NCI-H345 (cell line): ENCODE data around the gene ZNF597.
A peak's percentile ranks its signal among the peaks of the same experiment; 100 is the strongest.

Source experiments
- DNase-seq: peaks from one replicate; lab custom pipeline; 2025; lab: John Stamatoyannopoulos, UW

ZNF597 gene

DNA sequence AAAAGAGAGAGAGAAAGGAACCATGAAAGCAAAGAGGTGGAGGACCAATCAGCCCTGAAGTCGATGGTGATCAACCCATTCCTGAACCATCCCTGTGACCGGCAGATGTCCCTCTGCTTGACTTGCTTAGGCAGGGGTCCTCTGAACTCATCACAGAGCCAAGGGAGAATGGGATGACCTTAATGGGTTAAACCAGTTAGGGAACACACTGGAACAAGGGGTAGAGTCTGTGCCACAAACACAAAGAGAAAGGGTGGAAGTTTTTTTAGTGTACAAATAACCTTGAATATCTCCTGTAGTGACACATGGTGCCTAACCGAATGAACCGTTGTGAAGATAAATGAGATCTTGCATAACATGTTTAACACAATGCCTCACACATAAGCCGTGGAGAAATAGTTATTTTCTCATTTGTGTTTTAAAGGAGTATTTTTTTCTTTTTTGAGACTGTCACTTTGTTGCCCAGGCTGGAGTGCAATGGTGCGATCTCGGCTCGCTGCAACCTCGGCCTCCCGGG lies 11.4 kb upstream of the ZNF597 start:
- DNase-seq = no peak

DNA sequence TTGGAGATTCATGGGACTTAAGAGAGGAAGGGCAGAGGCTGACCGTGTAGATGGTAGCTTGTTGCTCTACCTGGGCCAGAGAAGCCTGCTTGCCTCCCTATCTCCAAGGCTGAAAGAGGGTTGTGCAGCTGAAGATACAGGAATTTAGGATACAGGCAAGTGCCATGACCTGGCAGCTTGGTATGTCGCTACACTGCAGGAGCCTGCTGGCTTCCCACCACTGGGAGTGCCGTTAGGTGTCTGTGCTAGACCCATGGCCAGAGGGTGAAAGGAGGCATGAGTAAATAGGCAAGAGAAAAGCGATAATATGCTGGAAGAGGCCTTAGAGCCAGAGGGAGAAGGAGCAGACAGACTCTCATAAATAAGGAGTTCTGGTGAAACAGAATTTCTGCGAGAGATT lies 10.8 kb upstream of the ZNF597 start:
- DNase-seq = no peak

DNA sequence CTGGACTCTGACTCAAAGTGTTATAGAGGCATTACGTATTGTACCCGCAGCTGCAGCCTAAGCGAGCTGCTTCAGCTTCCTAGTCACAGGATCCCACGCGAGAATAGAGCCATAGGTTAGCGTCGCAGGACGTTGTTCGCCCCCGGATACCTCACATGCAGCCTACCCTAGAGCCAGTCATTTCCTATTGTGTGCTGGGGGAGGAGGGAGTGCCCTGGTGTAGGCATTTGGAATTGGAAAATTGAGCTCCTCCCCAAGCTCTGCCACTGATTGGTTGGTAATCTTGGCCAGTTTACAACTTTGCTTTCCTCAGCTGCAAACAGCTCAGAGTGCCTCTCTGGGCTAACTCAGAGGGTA lies 706 bp upstream of the ZNF597 start:
- no peak for DNase-seq

DNA sequence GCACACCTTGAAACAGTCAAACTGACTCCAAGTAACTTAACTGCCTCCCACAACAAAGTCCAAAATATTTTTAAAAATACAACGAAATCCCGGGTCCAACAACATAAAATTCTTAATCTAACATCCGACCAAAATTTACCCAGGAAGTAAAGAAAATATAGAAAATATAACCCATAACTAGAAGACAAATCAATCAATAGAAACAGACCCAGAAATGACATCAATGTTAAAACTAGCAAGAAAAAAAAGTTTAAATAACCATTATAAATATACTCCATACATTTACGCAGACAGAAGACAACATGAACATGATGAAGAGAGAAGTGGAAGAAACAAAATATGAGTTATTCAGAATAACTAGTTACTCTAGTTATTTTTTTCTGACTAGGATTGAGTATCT lies 3.7 kb downstream of the ZNF597 start:
- DNase-seq = no peak

DNA sequence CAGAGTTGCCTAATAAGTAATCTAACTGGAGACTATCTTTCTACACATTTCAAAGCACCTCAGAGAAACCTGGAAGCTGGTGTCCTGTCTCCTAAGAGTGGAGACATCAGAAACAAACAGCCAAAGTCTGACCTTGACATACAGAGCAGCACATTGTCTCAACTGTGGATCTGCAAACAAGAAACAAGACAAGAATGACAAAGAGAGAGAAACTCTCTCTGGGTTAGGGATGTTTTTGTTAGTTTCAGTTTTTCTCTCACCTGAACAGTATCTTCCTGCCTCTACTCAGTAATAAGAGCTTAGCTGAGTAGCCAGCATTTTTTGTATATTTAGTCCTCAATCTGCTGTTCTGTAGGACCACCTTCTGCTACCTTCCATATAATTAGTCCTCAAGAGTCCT lies 8.9 kb downstream of the ZNF597 start:
- DNase-seq = no peak

DNA sequence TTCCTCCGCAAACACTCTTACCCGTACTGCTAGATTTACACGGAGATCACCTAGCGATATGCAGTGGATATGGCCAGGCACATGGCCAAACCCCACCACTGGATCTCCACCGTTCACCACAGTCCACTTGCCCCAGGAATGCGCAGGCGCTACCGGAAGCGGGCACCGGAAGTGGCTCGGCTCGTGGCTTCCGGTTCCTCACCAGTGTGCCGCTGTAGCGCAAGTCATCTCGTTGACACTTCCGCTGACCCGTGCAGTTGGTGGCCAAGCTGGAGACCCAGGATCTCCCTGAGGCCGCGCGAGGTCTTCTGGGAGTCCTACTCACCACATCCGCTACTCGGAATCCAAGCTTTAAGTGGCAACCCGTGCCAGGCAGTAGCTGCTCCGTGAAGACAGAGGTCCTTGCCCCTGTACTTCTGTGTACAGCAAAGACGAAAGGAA lies 11.5 kb downstream of the ZNF597 start:
- DNase-seq = no peak

DNA sequence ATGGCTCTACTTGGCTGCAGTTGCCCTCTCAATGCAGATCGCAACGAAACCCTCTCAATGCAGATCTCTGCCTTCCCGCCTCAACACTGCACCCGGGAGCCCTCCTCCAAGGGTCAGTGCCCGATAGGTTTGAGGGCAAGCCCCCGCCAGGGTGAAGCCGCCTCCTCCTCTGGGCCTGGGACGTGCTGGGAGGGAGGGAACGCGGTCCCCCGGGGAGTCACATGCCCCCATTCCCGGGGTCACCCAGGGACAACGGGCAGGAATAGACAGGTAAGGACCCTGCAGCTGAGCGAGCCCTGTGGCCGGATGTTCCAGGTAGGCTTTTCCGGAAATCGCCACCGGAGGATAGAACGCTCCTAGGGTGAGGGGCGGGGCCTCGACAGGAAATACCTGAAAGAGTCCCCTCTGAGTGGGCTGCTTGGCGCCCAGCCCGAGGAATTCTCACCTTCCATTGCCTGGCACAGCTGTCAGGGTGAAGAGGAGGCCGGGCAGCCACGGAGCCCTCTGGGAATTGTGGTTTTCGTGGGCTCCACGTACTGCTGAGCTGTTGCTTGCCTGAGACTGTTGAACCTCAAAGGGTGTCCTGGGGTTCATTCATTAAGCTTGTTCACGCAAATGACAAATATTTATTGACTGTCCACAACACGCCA lies 29.4 kb downstream of the ZNF597 start:
- no peak for DNase-seq

DNA sequence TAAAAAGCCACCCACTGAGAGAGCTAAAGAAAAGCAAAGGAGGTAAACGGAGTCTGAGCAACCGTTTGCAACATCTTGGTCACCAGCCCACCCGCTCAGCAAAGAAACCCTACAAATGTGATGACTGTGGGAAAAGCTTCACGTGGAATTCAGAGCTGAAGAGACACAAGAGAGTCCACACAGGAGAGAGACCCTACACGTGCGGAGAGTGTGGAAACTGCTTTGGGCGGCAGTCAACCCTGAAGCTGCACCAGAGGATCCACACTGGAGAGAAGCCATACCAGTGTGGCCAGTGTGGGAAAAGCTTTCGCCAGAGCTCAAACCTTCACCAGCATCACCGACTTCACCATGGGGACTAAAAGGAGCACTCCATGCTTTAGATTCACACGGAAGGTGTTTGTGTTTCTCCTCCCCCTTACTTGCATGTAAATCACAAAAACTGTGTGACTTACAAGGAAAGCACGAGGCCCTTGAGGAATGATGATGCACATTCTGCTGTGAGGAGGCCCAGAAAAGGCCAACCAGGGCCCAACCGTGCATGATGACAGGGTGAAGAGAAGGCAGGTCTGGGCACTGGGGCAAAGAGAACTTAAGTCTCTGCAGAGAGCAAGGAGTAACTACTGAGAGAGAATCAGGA lies 34.6 kb downstream of the ZNF597 start:
- no peak for DNase-seq

DNA sequence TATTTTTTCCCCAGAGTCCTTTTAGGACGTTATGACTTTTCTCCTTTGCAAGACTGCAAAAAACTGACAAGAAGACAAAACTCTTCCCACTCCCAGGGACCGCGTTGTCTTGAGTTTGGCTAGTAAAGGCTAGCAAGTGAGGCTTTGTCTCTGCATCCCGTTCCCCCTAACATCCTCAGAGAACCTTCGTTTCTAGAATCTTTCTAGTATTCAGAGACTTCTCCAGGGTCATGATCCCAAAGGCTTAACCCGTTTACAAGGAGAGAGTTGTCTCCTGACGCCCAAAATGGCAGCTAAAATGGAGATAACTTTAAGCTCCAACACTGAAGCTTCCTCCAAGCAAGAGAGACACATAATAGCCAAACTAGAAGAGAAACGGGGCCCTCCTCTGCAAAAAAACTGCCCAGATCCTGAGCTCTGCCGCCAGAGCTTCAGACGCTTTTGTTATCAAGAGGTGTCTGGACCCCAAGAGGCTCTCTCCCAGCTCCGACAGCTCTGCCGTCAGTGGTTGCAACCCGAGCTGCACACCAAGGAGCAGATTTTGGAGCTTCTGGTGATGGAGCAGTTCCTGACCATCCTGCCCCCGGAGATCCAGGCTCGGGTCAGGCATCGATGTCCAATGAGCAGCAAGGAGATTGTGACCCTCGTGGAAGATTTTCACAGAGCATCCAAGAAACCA lies 41.4 kb downstream of the ZNF597 start:
- no peak for DNase-seq

DNA sequence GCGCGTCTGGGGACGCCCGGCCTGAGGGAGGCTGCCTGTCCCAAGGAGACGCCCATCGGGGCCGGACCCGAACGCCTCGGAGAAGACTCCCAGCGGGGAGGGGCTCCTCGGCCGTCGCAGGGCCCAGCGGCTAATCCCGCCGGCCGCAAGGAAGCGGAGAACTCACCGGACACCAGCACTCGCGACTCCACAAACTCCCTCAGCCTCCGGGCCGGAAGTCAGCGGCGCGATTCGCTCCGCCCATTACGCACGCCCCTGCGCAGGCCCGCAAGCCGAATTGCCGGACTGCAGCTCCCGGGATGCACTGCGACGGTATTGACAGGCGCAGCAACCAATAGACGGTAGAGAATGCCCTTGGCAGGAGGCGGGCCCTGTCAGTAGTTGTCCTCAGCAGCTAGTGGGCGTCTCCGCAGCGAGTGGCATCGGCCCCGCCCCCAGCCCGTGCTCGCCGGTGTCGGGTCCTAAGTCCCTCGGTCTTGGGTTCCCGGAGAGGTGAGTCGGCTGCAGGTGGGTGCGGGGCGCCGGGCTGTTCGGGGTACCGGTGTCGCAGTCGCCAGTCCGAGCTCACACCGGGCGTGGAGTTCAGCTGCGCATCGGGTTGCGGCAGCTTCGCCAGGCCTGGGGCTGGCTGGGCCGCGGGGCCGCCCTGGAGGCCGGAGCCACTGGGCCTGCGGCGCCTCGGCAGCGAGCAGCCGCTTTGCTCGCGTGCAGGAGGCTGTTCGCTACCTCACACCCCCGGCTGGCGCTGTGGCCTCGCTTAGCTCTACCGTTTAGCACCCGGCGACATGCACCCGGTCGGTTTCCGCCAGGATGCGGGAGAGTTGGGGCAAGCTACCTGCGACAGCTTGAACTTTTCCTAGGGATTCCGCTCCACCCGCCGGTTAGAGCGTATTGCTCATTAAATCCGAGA lies 42.3 kb downstream of the ZNF597 start, which contains the start of the genes ZNF174 and ZSCAN32:
TSS of gene ZNF174 (plus strand) at position 437 of the 910 bp plus-strand sequence. CDS start 790 bp downstream, outside the sequence.
TSS of gene ZSCAN32 (minus strand) at position 226 of the 910 bp plus-strand sequence. CDS start 3,447 bp downstream, outside the sequence.
- peak; percentile 99 for DNase-seq

DNA sequence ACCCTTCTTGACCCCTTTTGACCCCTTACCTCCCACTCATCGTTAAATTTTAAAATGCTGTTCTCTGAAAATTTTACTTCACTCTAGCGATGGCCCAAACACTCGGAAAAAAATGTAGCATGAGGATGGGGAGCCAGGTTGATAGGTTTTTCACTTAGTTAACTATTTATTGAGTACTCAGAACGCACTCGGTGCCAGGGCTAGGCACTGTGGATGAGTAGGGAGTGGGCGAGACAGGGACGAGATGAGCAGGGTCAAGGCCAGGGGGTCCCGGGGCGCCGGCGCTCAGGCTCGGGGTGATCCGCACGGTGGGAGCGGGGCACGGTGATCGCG lies 42.9 kb downstream of the ZNF597 start:
- DNase-seq = no peak

DNA sequence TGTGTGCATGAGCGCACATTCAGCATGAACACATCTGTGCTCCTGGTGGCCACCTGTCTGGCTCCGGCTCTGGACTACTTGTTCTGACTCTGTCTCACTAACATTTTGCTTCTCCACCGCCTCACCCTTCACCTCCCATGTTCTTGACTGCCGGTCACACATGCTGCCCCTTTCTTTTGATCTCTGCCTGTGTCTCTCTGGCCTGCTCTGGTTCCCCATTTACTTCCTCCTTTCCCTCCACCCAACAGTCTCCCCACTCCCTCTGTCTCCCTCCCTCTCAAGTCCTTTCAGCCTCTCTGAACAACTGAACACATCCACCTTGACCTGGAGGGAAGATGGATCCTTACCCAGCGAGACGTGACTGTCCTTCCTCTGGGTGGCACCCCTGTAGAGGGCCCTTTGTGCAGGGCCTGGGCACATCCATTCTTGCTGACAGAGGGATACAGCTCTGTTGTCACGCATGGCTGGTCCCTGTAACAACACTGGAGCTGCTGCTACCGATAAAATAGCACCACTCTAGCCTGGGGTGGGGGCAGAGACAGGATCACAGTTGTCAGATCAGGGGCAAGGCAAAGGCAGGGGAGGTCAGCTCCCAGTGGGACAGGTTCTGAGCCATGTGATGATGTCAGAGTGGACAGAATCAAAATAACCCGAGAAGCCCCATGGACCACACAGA lies 53.5 kb downstream of the ZNF597 start:
- DNase-seq = no peak

DNA sequence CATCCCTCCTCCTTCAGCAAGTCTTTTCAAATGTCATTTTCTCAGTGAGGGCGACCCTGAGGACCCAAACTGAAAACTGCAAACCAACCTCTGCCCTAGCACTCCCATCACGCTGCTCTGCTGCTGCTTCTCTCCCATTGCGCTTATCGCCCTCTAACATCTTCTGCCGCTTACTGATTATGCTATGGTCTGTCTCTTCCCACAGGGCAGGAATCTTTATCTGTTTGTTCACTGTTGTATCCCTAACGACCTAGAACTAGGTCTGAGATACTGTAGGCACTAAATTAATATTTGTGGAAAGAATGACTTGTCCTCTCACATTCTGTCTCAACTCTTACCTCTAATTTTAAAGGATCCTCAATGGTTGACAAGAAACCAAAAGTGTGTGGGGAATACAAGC lies 55.0 kb downstream of the ZNF597 start:
- DNase-seq = no peak

DNA sequence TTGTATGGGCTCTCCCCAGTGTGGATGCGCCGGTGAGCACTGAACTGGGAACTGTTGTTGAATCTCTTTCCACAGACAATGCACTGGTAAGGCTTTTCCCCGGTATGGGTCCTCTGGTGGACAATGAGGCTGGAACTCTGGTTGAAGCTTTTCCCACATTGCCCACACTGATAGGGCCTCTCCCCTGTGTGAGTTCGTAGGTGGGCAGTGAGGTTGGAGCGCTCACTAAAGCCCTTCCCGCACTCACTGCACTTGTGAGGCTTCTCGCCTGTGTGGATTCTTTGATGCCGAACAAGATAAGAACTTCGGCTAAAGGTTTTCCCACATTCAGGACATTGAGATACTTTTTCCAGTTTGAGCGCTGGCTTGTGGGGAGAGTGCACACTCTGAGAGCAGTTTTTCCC lies 60.3 kb downstream of the ZNF597 start:
- no peak for DNase-seq
